ENCODE data around the gene H3-3A.

GRCh38 chr1:226059709-226060108 lies 2.8 kb upstream of the H3-3A start:
- TF ChIP-seq CTCF (IDR thresholded peaks at IDR 0.05; ENCODE audit: insufficient read depth, low read length) (no peak), POLR2AphosphoS5 (IDR thresholded peaks at IDR 0.05; ENCODE audit: low read depth) (no peak), REST (IDR thresholded peaks at IDR 0.05; ENCODE audit: insufficient replicate concordance, low read depth) (no peak), GABPA (IDR thresholded peaks at IDR 0.05; ENCODE audit: low read depth) (no peak), SPI1 (IDR thresholded peaks at IDR 0.05; ENCODE audit: borderline replicate concordance, low read depth) (no peak)

Measured in HL-60 (cell line).